GM19397 (cell line): ENCODE measurements around the gene SLC5A1.
"Not testable (repeated sequence)": the region's sequence is repeated elsewhere in the genome, so short reads cannot be mapped to it uniquely, and the experiment has no call there.

Source experiments
- ATAC-seq: cut with Tn5 transposase; IDR thresholded peaks from one replicate; pipeline ENCODE4 v1.9.1; 2021; ENCODE audit warnings: mild to moderate bottlenecking, moderate library complexity; ENCODE audit not compliant: unreplicated experiment

Gene SLC5A1

DNA sequence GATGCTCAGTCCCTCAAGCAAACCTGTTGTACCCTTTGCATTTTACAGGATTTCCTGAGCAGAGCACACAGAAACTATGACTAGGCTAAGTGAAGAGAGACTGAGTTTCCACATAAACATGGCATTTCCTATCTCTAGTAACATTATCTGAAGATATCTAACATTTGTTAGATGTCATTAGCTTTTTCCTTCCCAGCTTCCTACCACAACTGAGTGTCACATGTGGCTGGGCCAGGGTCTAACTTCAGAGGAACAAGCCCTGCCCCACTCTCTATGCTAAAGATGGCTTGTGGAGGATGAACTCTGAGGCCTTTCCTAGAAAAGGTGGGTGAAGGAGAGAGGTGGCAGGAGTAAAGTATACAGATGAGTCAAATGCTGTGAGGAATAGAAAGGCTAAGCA is 99.5 kb downstream of the SLC5A1 start:
- ATAC-seq: no peak

DNA sequence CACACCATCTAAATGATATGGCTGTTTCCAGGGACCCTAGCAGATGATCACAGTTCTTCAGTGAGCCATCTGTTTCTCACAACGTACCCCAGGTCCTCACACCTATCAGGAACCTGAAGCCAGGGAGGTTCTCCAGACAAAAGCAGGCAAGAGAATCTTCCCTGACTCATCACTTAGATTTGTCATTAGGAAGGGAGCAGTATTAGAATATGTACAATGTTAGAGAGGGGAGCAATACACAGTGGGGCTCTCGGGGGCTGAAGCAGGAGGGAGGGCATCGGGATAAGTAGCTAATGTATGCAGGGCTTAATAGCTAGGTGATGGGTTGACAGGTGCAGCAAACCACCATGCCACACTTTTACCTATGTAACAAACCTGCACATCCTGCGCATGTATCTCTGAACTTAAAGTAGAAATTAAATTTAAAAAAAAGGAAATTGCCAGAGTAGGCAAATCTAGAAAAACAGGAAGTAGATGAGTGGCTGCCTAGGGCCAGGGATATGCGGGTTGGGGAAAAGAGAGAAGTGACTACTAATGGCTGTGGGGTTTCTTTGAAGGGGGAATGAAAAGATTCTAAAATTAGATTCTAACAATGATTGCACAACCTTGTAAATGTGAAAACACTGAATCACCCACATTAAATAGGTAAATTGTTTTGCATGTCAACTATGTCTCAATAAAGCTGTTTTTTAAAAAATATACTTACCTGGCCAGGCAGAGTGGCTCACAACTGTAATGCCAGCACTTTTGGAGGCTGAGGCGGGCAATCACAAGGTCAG is 101.6 kb downstream of the SLC5A1 start:
- ATAC-seq: no peak

DNA sequence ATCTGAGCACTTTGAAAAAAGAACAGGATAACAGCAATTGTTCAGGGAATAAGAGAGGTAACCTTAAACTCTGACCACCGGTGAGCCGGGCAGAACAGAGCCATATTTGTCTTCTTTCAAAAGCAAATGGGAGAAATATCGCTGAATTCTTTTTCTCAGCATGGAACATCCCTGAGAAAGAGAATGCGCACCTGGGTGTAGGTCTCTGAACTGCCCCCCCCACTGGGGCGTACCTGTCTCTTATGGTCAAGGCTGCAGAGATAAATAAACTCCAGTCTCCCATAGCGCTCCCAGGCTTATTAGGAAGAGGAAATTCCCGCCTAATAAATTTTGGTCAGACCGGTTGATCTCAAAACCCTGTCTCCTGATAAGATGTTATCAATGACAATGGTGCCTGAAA is 104.1 kb downstream of the SLC5A1 start:
- not testable (repeated sequence) for ATAC-seq

DNA sequence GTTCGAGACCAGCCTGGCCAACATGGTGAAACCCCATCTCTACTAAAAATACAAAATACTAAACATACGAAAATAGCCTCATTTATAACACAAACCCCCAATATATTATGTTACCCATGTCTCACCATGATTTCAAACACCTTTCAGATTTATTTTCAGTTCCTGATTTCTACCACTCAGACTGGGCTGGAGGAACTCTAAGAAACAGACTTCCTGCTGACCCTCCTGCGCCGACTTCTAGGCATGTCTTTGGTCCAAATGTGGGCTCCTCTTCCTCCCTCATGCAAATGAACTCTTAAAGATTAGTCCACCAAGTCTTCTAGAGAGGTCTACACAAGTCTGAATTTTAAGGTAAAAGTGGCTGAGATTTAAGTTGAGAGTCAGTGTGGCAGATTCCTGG is 105.3 kb downstream of the SLC5A1 start:
- not testable (repeated sequence) for ATAC-seq

DNA sequence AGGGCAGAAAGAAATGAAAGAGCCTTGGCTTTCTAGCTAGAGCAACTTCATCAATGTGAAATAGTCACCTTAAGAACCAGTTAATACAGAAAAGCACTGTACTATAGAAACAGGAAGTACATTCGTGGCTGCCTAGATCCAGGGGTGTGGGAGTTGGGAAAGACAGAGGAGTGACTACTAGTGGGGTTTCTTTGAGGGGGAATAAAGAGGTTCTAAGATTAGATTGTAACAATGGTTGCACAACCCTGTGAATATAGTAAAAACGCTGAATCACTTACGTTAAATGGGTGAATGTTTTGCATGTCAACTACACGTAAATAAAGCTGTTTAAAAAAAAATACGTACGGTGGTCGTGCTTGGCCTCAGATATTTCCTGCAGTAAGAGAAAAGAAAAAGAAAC is 107.6 kb downstream of the SLC5A1 start:
- ATAC-seq: not testable (repeated sequence)

DNA sequence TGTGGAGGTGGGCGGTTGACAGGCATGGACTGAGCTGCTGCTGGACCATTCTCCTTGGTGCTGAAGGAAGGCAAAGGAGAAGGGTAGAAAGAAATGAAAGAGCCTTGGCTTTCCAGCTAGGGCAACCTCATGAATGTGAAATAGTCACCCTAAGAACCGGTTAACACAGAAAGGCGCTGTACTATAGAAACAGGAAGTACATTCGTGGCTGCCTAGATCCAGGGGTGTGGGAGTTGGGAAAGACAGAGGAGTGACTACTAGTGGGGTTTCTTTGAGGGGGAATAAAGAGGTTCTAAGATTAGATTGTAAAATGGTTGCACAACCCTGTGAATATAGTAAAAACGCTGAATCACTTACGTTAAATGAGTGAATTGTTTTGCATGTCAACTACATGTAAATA is 108.6 kb downstream of the SLC5A1 start:
- ATAC-seq: not testable (repeated sequence)

DNA sequence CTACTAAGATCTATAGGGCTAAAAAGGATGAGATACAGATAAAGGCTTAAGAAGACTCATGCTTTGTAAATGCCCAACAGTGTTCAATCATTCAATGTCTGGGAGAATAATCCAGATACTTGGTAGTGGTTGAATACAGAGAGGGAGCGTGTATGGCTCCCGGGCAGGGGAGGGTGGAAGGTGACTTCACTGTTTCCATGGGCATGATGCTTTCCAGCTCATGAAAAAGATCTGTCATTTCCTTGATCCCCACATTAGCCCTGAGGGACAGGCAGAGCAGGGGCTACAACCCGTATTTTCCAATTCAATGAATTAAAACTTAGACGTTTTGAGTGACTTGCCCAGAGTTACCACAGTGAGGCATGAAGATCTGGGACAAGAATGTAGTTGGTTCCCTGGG is 111.7 kb downstream of the SLC5A1 start:
- ATAC-seq: not testable (repeated sequence)

DNA sequence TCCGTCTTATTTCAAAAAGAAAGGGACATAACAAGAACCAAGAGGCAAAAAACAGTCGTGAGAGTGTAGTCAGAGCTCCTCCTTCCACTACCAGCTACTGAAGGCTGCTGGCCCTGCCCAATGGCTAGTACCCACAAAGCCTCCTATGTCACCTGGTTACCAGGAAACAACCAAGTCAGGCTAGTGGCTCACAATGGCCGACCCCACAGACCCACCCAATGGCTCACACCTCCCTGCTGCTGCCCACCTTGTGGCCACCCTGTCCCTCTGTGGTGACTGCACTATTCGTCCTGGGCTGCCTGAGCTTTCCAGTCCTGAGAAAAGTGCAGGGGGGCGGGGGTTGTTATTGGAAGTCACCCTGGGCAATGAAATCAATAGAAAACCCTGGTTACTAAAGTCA is 114.6 kb downstream of the SLC5A1 start:
- ATAC-seq: not testable (repeated sequence)

DNA sequence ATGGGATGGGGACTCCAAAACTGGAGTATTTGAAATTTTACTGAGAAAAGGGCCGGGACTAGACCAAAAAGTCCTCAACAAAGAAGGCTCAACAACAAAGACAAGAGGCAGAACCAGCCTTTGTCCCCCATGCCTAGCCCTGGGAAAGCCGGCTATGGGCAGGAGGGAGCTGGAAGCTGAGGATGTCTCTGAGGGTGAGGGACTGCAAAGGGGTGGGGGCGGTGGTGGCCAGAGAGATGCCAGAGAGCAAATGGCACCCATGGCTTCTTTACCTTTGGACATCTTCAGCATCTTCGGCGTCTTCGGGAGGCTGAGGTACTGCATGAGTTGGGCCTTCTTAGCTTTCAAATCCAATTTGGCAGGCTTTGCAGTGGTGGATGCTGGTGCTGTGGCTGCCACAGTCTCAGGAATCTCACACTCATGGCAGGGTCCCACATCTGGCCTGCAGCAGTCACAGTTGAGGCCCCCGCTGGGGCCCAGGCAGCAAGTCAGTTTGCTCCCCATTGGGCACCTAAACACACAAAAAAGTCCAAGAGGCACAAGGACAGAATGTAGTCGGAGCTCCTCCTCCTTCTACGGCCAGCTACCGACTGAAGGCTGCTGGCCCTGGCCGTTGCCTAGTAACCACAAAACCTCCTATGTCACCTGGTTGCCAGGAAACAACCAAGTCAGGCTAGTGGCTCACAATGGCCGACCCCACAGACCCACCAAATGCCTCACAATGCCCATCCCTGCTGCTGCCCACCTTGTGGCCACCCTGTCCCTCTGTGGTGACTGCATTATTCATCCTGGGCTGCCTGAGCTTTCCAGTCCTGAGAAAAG is 115.9 kb downstream of the SLC5A1 start, which contains the start of gene C22orf42:
Gene C22orf42, minus strand, starts transcription at position 592 of the 822 bp plus-strand sequence. Its CDS starts 88 bp downstream, at position 504.
- no peak for ATAC-seq

DNA sequence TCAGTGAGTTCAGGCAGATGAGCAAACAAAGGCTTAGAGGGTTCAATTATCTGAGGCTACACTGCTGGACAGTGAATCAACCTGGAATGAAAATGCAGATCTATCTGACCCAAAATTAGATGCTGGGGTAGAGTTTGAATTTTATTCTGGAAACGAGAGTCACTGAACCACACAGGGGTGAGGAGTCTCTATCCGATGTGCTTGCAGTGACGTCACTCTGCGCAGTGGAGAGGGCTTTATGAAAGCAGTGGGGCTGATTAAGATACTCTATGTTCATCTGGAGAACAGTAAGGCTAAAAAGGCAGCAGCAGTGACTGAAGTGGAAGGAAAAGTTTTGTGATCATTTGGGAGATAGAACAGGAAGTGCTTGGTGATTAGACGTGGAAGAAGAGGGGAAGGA is 117.3 kb downstream of the SLC5A1 start:
- ATAC-seq: not testable (repeated sequence)
